C4-2B (cell line): ENCODE data around the gene LRMDA.

Experiments
- H3K27ac ChIP-seq: fragments of 450-650 bp; 2 replicates; pipeline ENCODE4 v1.5.1; 2017
- ZFX ChIP-seq: fragments of 450-650 bp; IDR thresholded peaks from 2 replicates; pipeline ENCODE4 v1.6.1; 2017
- TF ChIP-seq, protein P1 (sequence below): fragments of 450-650 bp; conservative IDR thresholded peaks from 2 replicates; pipeline ENCODE4 v1.5.1; 2017; ENCODE audit warnings: mild to moderate bottlenecking

LRMDA gene

DNA sequence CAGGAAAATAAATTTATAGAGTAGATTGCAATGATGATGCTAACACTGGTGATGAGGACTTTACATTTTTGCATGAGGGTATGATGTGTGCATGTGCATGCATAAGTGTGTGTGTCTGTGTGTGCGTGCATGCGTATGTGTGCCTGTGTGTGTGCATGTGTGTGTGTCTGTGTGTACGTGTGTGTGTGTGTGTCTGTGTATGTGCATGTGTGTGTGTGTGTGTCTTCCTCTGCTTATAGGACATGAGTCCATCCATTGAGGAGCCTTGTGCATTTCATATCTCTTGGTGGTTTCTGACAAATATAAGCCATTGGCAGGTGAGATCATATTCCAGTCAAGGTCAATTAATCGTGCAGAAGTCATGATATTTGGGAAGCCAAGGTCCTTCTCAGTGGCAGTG, 277.8 kb downstream of the LRMDA start:
- no peak overlapping the region for H3K27ac ChIP-seq
- TF ChIP-seq ZFX, result no peak
- TF ChIP-seq, protein P1, sequence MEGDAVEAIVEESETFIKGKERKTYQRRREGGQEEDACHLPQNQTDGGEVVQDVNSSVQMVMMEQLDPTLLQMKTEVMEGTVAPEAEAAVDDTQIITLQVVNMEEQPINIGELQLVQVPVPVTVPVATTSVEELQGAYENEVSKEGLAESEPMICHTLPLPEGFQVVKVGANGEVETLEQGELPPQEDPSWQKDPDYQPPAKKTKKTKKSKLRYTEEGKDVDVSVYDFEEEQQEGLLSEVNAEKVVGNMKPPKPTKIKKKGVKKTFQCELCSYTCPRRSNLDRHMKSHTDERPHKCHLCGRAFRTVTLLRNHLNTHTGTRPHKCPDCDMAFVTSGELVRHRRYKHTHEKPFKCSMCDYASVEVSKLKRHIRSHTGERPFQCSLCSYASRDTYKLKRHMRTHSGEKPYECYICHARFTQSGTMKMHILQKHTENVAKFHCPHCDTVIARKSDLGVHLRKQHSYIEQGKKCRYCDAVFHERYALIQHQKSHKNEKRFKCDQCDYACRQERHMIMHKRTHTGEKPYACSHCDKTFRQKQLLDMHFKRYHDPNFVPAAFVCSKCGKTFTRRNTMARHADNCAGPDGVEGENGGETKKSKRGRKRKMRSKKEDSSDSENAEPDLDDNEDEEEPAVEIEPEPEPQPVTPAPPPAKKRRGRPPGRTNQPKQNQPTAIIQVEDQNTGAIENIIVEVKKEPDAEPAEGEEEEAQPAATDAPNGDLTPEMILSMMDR, result no peak

DNA sequence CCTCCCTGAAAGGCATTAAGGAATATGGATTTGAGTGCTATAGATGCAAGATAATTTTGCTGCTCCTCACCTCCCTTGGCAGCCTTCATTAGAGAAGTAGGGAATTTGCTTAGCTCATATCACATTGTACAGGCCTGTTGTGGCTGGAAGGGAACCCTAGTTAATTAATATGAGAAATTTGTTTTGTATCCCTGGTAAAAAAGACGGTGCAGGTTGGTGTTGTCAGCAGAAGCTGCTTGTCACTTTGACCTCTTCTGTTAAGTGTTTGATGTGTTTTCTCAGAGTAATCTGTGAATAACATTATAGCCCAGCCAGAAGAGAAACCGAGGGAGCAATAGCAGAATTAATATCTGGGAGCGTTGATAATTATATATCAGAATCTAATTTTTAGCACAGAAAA, 278.4 kb downstream of the LRMDA start:
- H3K27ac ChIP-seq, result no peak overlapping the region
- TF ChIP-seq ZFX, result no peak
- TF ChIP-seq, protein P1, result no peak

DNA sequence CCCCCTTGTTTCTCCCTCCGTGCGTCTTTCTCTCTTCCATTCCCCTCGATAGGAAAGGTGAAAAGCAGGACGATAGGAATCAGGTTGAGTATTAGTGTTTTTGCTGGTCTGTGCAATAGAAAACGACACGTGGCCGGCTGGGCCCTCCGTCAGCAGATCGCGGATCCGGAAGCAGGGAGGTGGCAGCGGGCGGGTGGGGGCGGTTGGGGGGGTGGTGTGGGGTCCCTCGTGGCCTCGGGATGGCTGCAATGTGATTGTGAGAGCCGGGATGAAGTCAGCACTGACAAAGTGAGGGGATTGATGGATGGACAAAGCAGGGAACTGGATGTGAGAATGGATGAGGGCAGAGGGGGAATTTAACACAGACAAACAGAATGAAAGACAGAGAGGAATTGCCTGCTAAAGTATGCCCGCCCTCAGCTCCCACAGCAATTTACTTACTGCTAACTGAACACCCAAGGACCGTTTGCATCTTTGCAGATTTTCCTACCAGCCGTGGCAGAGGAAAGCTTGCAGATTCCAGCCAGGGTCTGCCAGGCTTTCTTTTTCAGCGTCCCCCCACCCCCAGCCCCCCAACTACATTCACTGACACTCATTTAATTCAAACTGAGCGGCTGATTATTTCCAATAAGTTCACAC, 280.9 kb downstream of the LRMDA start:
- no peak overlapping the region for H3K27ac ChIP-seq
- TF ChIP-seq, protein P1, result no peak
- no peak for TF ChIP-seq ZFX

DNA sequence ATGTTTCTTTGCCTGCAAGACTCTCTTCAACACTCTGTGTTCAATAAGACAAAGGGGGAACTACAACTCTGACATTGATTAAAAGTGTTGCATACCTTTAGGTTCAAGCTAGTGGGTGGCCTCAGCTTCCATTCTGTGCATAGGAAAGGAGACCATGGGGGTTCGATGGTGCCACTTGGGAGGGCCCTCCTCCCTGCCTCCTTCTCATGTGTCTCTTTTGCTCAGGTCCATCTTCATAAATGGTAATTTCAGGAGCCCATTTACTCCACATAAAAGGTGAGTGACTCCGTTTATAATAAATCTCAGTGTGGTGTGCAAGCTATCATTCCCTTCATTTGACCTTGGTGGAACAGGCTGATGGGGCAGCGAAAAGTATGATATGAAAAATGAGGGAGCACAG, 285.1 kb downstream of the LRMDA start:
- TF ChIP-seq ZFX, result no peak
- TF ChIP-seq, protein P1, result no peak
- no peak overlapping the region for H3K27ac ChIP-seq

DNA sequence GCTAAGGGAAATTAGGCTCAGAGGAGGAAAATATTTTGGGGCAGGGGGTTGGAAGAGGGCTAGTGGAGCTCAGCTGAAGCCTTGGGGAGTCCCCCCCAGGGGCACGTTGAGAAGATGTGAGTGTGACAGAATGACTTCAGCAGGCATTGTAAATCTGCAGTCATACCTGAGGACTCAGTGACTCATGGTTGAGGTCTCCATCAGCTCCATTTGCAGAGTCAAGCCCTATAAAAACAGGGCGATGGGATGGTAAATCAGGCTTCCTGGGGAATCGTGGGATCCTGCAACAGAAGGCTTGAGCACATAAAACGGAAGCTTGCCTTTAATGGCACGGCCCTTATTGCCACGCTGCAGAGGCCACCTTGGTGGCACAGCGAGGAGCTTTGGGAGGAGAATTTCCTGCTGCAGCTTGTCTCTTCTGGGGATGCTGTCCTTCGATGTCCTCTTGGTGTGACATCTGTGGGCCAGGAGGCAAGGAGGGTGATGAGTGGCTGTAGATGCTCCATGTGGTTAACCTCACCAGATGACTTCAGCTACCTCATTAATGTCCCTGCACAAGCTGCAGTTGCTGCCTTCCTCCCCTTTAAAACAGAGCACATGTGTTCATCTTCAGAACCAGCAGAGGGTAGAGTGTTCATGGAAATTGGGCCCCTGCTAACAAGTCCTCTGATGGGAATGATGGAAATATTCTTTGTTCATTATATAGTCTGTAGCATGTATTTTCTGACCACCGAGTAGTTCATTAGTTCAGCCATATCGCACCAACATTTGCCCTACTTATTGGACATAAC, 285.9 kb downstream of the LRMDA start:
- TF ChIP-seq, protein P1, result no peak
- no peak for TF ChIP-seq ZFX
- no peak overlapping the region for H3K27ac ChIP-seq

DNA sequence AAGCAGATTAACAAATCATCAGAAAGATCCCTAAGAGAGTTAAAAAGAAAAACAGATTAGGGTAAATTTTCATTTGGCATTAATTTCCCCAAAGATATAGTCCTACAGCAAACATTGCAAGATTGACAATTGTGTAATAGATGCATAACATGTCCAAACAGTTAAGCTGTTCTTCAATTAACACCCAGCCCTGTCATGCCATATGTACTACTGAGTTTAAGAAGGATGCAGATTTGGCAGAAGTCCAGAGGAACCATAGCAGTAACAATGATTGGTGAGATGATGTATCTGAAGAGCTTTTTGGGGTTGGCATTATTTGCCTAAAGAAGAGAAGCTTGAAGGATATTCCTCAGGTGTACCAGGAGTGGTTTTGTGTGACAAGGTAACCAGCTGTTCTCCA, 287.6 kb downstream of the LRMDA start:
- H3K27ac ChIP-seq, result no peak overlapping the region
- TF ChIP-seq ZFX, result no peak
- TF ChIP-seq, protein P1, result no peak

DNA sequence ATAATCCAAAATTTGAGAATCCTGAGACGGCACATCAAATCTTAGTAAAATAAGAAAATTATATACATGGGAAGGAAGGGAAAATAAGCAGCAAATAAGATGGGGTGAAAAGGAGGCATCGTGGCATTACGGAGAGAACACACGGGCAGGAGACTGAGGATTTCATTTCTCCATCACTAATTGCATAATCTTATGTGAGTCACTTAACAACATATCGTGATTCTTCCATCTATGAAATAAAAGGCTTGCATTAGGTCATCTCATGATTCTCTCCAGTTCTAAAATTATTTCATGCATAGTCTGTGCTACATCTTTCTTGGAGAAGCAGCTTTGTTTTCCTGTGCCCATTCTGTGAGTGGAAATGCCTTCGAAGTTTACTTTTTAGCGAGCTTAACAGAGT, 288.7 kb downstream of the LRMDA start:
- TF ChIP-seq ZFX, result no peak
- TF ChIP-seq, protein P1, result no peak
- no peak overlapping the region for H3K27ac ChIP-seq
